ENCODE data around the gene RIMS4. TPM values are rescaled to one million over a fixed set of nuclear protein-coding genes. Genes with fewer than 3 reads are reported as not detected.

RIMS4 gene
- total and polyA plus RNA-seq, 4 donors: not detected

- Histone ChIP-seq H3K9ac (ENCODE audit: low read depth in 1 of 2, low read length in 2 of 2) (no peak overlapping the region), H3K4me1 (ENCODE audit: control insufficient read depth in 4 of 4, insufficient read depth in 4 of 4, low read length in 3 of 4) (peaks cover 0 to 3% (median 0%) of the 10 kb centered on the region in 4 donors), H3K9me3 (ENCODE audit: control insufficient read depth in 4 of 4, low read length in 3 of 4) (peaks cover 0 to 3% (median 0%) of the 10 kb centered on the region in 4 donors), H3K4me3 (ENCODE audit: low read depth in 1 of 3, low read length in 3 of 3) (no peak overlapping the region), H3K27me3 (ENCODE audit: control insufficient read depth in 4 of 4, insufficient read depth in 4 of 4, low read length in 3 of 4) (peaks cover 3 to 18% (median 7%) of the 10 kb centered on the region in 4 donors), H3K27ac (ENCODE audit: low read depth in 1 of 2, low read length in 2 of 2) (no peak overlapping the region), H3K36me3 (ENCODE audit: control insufficient read depth in 4 of 4, insufficient read depth in 3 of 4, low read depth in 1 of 4, low read length in 3 of 4) (no peaks in the 10 kb centered on the region)
- WGBS: 17% methylated on average over 9 of the region's 9 CpGs
- DNase-seq (ENCODE audit: low spot score): no peak
- TF ChIP-seq HNF4G (IDR thresholded peaks at IDR 0.05): no peak
- no peak for TF ChIP-seq TAF1 (conservative IDR thresholded peaks at IDR 0.05)
- TF ChIP-seq, protein P1, sequence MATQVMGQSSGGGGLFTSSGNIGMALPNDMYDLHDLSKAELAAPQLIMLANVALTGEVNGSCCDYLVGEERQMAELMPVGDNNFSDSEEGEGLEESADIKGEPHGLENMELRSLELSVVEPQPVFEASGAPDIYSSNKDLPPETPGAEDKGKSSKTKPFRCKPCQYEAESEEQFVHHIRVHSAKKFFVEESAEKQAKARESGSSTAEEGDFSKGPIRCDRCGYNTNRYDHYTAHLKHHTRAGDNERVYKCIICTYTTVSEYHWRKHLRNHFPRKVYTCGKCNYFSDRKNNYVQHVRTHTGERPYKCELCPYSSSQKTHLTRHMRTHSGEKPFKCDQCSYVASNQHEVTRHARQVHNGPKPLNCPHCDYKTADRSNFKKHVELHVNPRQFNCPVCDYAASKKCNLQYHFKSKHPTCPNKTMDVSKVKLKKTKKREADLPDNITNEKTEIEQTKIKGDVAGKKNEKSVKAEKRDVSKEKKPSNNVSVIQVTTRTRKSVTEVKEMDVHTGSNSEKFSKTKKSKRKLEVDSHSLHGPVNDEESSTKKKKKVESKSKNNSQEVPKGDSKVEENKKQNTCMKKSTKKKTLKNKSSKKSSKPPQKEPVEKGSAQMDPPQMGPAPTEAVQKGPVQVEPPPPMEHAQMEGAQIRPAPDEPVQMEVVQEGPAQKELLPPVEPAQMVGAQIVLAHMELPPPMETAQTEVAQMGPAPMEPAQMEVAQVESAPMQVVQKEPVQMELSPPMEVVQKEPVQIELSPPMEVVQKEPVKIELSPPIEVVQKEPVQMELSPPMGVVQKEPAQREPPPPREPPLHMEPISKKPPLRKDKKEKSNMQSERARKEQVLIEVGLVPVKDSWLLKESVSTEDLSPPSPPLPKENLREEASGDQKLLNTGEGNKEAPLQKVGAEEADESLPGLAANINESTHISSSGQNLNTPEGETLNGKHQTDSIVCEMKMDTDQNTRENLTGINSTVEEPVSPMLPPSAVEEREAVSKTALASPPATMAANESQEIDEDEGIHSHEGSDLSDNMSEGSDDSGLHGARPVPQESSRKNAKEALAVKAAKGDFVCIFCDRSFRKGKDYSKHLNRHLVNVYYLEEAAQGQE (IDR thresholded peaks at IDR 0.05): no peak
- TF ChIP-seq, protein P2, sequence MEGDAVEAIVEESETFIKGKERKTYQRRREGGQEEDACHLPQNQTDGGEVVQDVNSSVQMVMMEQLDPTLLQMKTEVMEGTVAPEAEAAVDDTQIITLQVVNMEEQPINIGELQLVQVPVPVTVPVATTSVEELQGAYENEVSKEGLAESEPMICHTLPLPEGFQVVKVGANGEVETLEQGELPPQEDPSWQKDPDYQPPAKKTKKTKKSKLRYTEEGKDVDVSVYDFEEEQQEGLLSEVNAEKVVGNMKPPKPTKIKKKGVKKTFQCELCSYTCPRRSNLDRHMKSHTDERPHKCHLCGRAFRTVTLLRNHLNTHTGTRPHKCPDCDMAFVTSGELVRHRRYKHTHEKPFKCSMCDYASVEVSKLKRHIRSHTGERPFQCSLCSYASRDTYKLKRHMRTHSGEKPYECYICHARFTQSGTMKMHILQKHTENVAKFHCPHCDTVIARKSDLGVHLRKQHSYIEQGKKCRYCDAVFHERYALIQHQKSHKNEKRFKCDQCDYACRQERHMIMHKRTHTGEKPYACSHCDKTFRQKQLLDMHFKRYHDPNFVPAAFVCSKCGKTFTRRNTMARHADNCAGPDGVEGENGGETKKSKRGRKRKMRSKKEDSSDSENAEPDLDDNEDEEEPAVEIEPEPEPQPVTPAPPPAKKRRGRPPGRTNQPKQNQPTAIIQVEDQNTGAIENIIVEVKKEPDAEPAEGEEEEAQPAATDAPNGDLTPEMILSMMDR (IDR thresholded peaks at IDR 0.05; ENCODE audit: low read depth, low read length, missing input control): no peak
- no peak for TF ChIP-seq FOXA2 (IDR thresholded peaks at IDR 0.05)
- no peak for TF ChIP-seq ATF3 (IDR thresholded peaks at IDR 0.05)
- no peak for TF ChIP-seq MAX (IDR thresholded peaks at IDR 0.05)
- TF ChIP-seq HNF4A (conservative IDR thresholded peaks at IDR 0.05): no peak
- TF ChIP-seq FOXA1 (IDR thresholded peaks at IDR 0.05): no peak
- TF ChIP-seq JUND (IDR thresholded peaks at IDR 0.05): no peak
- TF ChIP-seq NR2F2 (IDR thresholded peaks at IDR 0.05): no peak
- TF ChIP-seq, protein P3, sequence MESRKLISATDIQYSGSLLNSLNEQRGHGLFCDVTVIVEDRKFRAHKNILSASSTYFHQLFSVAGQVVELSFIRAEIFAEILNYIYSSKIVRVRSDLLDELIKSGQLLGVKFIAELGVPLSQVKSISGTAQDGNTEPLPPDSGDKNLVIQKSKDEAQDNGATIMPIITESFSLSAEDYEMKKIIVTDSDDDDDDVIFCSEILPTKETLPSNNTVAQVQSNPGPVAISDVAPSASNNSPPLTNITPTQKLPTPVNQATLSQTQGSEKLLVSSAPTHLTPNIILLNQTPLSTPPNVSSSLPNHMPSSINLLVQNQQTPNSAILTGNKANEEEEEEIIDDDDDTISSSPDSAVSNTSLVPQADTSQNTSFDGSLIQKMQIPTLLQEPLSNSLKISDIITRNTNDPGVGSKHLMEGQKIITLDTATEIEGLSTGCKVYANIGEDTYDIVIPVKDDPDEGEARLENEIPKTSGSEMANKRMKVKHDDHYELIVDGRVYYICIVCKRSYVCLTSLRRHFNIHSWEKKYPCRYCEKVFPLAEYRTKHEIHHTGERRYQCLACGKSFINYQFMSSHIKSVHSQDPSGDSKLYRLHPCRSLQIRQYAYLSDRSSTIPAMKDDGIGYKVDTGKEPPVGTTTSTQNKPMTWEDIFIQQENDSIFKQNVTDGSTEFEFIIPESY (IDR thresholded peaks at IDR 0.05): no peak
- TF ChIP-seq GABPA (IDR thresholded peaks at IDR 0.05 in 1 of 2, conservative IDR thresholded peaks at IDR 0.05 in 1 of 2): no peak
- TF ChIP-seq YY1 (IDR thresholded peaks at IDR 0.05): no peak
- no peak for TF ChIP-seq RAD21 (IDR thresholded peaks at IDR 0.05)
- no peak for TF ChIP-seq SP1 (IDR thresholded peaks at IDR 0.05)
Observed at GRCh38 chr20:44805979-44806620, 4.2 kb downstream of the RIMS4 start.

Data from liver (tissue), 9 donors.